Measurements from ENCODE around the gene SLC39A13. TPM values are rescaled to one million over a fixed set of nuclear protein-coding genes. Genes with fewer than 3 reads are reported as not detected.

The SLC39A13 gene
- total RNA-seq, 4 donors from 2014 or later: 68.8 to 218 (median 78.9) TPM

DNA sequence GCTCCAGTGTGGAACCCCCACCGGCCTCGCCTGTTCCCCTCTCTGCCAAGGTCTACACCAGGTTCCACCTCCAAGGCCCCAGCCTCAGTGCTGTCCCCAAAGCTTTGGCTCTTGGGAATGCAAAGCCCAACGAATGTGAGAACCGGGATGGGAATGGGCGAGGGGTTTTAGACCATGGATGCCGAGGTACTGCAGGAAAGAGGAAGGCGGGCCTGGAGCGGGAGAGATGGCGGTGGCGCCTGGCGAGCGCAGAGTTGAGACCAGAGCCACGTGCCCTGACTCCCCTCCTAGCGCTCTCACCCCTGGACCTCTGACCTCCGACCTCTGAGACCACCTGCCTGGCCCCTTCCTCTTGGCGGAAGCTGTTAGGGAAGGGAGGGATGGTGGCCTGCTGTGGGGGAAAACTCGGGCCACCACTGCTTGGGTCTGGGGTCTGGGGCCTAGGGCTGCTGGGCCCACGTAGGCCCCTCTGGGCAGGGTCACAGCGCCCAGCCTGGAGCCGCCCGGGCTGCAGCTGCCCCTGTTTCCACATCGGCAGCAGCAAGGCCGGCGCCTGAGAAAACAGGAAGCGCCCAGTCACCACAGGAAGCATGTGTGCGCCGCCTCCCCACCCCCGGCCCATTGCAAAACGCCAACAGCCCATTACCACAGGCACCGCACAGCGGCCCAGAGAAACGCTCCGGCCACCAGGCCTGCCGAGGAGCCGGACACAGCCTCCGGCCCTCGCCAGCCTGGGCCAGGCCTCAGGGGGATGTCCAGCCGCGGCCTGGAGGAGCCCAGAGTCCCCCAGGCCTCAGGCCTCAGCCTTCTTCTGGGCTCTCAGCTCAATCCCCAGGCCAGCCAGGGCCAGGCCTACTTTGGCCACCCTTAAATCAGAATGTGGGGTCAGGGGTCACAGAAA, 13.8 kb upstream of the SLC39A13 start:
- peak overlapping the region in 1 of 2 donors; percentile 21 for H3K4me3 ChIP-seq
- H3K27me3 ChIP-seq: no peaks in the 10 kb centered on the region
- peaks cover 0 to 14% (median 0%) of the 10 kb centered on the region in 3 donors for H3K4me1 ChIP-seq
- TF ChIP-seq POLR2AphosphoS5 (IDR thresholded peaks at IDR 0.05): no peak
- TF ChIP-seq POLR2A (IDR thresholded peaks at IDR 0.05): peak in 1 of 2 donors; percentile 42
- TF ChIP-seq, protein P1, sequence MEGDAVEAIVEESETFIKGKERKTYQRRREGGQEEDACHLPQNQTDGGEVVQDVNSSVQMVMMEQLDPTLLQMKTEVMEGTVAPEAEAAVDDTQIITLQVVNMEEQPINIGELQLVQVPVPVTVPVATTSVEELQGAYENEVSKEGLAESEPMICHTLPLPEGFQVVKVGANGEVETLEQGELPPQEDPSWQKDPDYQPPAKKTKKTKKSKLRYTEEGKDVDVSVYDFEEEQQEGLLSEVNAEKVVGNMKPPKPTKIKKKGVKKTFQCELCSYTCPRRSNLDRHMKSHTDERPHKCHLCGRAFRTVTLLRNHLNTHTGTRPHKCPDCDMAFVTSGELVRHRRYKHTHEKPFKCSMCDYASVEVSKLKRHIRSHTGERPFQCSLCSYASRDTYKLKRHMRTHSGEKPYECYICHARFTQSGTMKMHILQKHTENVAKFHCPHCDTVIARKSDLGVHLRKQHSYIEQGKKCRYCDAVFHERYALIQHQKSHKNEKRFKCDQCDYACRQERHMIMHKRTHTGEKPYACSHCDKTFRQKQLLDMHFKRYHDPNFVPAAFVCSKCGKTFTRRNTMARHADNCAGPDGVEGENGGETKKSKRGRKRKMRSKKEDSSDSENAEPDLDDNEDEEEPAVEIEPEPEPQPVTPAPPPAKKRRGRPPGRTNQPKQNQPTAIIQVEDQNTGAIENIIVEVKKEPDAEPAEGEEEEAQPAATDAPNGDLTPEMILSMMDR (IDR thresholded peaks at IDR 0.05): no peak
- TF ChIP-seq EP300 (IDR thresholded peaks at IDR 0.05): no peak
- ATAC-seq: peak; percentile 62
- no peaks in the 10 kb centered on the region for H3K9me3 ChIP-seq
- H3K36me3 ChIP-seq: no peaks in the 10 kb centered on the region
- peak overlapping the region; percentile 11 to 85 (median 80) for H3K27ac ChIP-seq
- WGBS, 2 donors (ENCODE audit: low coverage in 1 of 2): 70 to 89% methylated on average over 7 to 12 of the region's 39 CpGs

DNA sequence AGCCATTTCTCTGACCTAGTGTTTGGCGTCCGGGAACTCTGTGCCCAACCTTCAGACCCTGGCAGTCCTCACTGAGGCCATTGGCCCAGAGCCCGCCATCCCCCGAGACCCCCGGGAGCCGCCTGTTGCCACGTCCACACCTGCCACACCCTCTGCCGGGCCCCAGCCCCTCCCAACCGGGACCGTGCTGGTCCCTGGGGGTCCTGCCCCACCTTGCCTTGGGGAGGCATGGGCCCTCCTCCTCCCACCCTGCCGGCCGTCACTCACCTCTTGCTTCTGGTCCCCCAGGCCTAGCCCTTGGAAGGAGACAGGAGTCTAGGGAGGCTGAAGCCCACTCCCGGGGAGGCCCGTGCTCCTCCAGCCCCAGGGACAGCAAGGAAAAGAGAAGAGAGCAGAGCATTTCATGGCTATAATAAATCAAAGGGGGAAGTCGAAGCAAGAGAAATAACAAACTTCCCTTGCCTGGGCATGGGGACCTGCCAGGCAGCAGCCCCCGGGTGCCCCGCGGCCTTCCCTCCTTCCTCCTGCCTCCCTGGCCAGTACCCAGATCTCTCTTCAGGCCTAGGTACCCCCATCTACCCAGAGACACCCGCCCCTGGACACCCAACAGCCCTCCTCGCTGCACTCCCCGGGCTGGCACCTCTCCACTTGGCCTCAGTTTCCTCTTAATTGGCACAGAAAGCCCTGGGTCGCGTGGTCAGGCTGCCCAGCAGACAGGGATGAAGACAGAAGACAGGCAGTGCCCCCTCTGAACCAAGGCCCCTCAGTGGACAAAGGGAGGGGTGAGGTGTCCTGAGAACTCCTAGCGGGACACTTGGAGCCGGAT, 13.0 kb upstream of the SLC39A13 start:
- H3K4me1 ChIP-seq: peaks cover 0 to 23% (median 0%) of the 10 kb centered on the region in 3 donors
- H3K9me3 ChIP-seq: no peaks in the 10 kb centered on the region
- no peaks in the 10 kb centered on the region for H3K27me3 ChIP-seq
- no peaks in the 10 kb centered on the region for H3K36me3 ChIP-seq
- H3K27ac ChIP-seq: peak overlapping the region; percentile 11 to 85 (median 80)
- ATAC-seq: no peak
- peak overlapping the region in 1 of 2 donors; percentile 21 for H3K4me3 ChIP-seq
- WGBS, 2 donors (ENCODE audit: low coverage in 1 of 2): 55% methylated on average over 2 of the region's 25 CpGs; no CpG with 5 or more reads in 1 of the 2 donors
- TF ChIP-seq POLR2A (IDR thresholded peaks at IDR 0.05) (no peak), EP300 (IDR thresholded peaks at IDR 0.05) (no peak), POLR2AphosphoS5 (IDR thresholded peaks at IDR 0.05) (no peak)
- TF ChIP-seq, protein P1 (IDR thresholded peaks at IDR 0.05): no peak

DNA sequence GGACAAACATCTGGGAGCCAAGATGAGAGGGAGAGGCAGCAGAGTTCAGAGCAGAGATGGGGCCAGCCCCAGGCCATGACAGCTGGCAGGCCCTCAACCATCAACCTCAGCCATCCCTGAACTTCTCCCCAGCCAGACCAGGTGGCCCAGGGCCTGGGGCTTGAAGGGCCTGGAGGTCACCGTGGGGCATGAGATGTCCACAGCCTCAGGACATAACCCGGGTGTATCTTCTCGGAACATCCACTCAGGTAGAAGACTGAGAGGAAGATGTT, 12.4 kb upstream of the SLC39A13 start:
- peak overlapping the region in 3 of 4 donors; percentile 77 to 85 (median 84) for H3K27ac ChIP-seq
- no peaks in the 10 kb centered on the region for H3K9me3 ChIP-seq
- H3K4me1 ChIP-seq: peaks cover 0 to 28% (median 0%) of the 10 kb centered on the region in 3 donors
- no peaks in the 10 kb centered on the region for H3K27me3 ChIP-seq
- ATAC-seq: no peak
- no peak overlapping the region for H3K4me3 ChIP-seq
- no peaks in the 10 kb centered on the region for H3K36me3 ChIP-seq
- 90 to 100% methylated on average over 1 to 2 of the region's 3 CpGs for WGBS, 2 donors (ENCODE audit: low coverage in 1 of 2)
- no peak for TF ChIP-seq EP300 (IDR thresholded peaks at IDR 0.05)
- no peak for TF ChIP-seq POLR2AphosphoS5 (IDR thresholded peaks at IDR 0.05)
- TF ChIP-seq POLR2A (IDR thresholded peaks at IDR 0.05): no peak
- TF ChIP-seq, protein P1 (IDR thresholded peaks at IDR 0.05): no peak

DNA sequence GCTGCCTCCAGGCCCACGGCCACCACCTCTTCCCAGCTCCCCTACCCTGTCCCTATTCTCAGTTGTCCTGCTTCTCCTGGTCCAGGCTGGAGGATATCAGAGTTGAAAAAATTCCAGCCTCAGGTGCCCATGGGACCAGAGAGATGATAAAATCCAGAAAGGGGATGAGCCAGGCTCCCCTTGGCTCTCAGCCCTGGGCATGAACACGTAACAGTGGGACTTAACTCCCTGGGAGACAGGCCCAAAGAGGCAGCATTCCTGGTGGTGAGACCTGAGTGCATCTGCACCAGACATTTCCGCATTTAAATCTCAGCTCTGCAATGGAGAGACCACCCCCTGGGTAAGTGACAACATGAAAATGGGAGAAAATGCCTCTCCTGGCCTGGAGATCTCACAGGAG, 10.4 kb upstream of the SLC39A13 start:
- H3K36me3 ChIP-seq: no peaks in the 10 kb centered on the region
- H3K4me1 ChIP-seq: peaks cover 0 to 30% (median 0%) of the 10 kb centered on the region in 3 donors
- 75 to 77% methylated on average over 1 to 3 of the region's 3 CpGs for WGBS, 2 donors (ENCODE audit: low coverage in 1 of 2)
- H3K9me3 ChIP-seq: no peaks in the 10 kb centered on the region
- no peak overlapping the region for H3K4me3 ChIP-seq
- no peak for ATAC-seq
- H3K27me3 ChIP-seq: no peaks in the 10 kb centered on the region
- H3K27ac ChIP-seq: no peak overlapping the region
- TF ChIP-seq, protein P1 (IDR thresholded peaks at IDR 0.05): no peak
- no peak for TF ChIP-seq POLR2AphosphoS5 (IDR thresholded peaks at IDR 0.05)
- TF ChIP-seq EP300 (IDR thresholded peaks at IDR 0.05): no peak
- TF ChIP-seq POLR2A (IDR thresholded peaks at IDR 0.05): no peak

Data from gastroesophageal sphincter (tissue), 4 donors.